Epithelial cell of proximal tubule (primary cell): ENCODE results near the gene TCF15. TPM values are rescaled to one million over a fixed set of nuclear protein-coding genes. Genes with fewer than 3 reads are reported as not detected.

Source experiments
- DNase-seq: peaks from one replicate; pipeline ENCODE4 v3.0.0-alpha.2; 2011; ENCODE audit warnings: low read depth
- H3K4me3 ChIP-seq: 2 replicates; pipeline ENCODE4 v1.5.1; 2011; ENCODE audit warnings: low read depth, mild to moderate bottlenecking, low read length
- total RNA-seq: library from RNA; depleted of rRNA; stranded (reverse); fragments of >200 nt; gene quantifications from 2 replicates; pipeline ENCODE4 v1.2.3, GENCODE V29; 2015
- TF ChIP-seq, protein P1 (sequence below): conservative IDR thresholded peaks from 2 replicates; pipeline ENCODE4 v1.5.1; 2012; ENCODE audit warnings: low read depth, mild to moderate bottlenecking, low read length

TCF15 gene
- total RNA-seq, 1 donor from 2014 or later, result 4.0 TPM

DNA sequence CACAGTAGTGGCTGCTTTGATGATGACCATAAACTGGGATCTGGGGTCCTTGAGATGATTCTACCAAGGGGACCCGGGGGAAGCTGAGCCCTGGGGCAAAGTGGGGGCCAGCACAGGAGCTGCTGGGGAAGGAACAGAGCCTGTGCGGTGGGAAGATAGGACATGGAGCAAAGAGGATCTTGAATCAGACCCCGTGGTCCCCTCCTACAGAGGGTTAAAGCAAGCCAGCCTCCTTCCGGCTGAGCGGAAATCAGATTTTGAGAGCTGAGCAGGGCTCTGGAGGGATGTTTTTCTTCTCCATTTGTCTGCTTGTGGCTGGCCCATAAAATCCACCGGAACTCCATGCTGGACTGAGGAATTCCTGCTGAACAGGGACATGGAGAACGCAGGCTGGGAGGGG is 10.1 kb upstream of the TCF15 start:
- no peak overlapping the region for H3K4me3 ChIP-seq
- DNase-seq, result no peak
- TF ChIP-seq, protein P1, sequence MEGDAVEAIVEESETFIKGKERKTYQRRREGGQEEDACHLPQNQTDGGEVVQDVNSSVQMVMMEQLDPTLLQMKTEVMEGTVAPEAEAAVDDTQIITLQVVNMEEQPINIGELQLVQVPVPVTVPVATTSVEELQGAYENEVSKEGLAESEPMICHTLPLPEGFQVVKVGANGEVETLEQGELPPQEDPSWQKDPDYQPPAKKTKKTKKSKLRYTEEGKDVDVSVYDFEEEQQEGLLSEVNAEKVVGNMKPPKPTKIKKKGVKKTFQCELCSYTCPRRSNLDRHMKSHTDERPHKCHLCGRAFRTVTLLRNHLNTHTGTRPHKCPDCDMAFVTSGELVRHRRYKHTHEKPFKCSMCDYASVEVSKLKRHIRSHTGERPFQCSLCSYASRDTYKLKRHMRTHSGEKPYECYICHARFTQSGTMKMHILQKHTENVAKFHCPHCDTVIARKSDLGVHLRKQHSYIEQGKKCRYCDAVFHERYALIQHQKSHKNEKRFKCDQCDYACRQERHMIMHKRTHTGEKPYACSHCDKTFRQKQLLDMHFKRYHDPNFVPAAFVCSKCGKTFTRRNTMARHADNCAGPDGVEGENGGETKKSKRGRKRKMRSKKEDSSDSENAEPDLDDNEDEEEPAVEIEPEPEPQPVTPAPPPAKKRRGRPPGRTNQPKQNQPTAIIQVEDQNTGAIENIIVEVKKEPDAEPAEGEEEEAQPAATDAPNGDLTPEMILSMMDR, result no peak

DNA sequence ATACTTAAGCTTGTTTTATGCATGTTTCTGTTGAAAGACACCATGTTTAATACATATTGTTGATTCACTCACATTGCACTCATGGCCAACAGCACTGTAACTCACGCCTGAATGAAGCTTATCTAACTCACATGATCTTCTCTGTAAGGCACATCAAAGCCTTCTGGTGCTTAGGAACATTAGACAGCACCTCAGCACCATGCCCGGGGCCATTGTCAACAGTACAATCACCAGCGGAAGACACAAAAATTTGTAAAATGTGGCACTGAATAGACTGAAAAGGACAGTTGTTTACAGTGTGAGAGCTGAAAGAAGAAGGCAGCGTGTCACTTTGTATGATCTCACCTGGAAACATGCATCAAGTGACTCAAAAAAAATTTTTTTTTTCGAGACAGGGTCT is 8.9 kb upstream of the TCF15 start:
- TF ChIP-seq, protein P1, result no peak
- DNase-seq, result no peak
- no peak overlapping the region for H3K4me3 ChIP-seq

DNA sequence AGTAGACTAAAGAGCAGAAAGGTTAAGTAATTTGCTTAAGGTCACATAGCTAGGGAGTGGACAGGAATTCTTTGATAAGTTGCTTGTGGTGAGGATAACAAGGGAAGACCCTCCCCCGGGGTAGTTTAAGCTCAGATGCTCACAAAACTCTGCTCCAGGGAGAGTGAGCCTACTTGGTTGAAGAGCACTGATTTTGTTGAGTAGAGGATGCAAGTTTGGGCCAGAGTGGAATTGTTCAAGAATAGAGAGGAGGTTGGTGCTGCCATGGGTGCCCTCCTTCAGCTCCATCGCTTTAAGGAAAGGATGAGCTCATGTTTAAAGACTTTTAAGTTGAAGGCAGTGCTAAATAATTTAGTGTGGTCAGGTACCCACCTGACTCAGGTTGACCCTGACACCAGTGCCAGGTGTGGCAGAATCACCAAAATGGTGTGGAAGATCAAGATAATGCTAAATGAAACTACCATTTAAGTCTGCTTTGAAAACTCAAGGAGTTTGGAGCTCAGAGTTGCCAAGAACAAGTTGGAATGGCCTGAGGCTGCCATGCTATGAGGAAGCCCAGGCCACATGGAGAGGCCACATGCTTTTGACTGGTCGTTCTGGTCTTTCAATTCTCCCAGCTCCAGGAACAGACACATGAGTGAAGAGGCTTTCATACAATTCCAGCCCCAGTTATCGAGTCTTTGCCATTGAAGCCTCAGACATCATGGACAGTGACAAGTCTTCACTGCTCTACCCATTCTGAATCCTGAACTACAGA is 8.0 kb upstream of the TCF15 start:
- TF ChIP-seq, protein P1, result no peak
- DNase-seq, result no peak
- H3K4me3 ChIP-seq, result no peak overlapping the region

DNA sequence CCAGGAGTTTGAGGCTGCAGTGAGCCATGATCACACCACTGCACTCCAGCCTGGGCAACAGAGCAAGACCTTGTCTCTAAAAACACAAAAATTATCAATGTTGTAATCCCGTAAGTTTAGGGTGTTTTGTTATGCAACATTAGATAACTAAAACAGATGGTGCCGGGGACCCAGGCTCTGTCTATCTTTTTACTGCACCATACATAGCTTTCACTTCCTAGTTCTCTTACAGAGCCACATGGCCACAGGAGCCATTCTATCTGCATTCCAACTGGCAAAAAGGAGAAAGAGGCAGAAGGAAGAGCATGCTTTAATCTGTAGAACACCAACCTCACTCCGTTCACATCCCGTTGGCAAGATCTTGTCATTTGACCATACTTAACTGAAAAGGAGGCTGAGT is 5.4 kb upstream of the TCF15 start:
- TF ChIP-seq, protein P1, result no peak
- H3K4me3 ChIP-seq, result no peak overlapping the region
- no peak for DNase-seq

DNA sequence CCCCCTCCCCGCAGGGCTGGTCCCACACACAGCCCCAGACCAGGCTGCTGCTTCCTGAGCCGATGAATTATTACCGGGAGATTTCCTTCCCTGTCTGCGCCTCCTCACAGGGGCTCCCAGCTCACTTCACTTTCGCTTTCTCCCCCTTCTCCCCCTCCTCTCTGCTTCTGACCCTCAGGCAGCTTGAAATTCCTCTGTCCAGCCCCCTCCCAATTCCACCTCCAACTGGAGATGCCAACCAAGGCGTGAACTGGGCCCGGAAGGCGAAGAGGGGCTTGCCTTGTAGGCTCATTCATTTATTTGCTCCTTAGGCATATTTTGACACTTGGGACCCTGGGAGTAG is 1.7 kb upstream of the TCF15 start:
- H3K4me3 ChIP-seq, result no peak overlapping the region
- DNase-seq, result no peak
- TF ChIP-seq, protein P1, result no peak

DNA sequence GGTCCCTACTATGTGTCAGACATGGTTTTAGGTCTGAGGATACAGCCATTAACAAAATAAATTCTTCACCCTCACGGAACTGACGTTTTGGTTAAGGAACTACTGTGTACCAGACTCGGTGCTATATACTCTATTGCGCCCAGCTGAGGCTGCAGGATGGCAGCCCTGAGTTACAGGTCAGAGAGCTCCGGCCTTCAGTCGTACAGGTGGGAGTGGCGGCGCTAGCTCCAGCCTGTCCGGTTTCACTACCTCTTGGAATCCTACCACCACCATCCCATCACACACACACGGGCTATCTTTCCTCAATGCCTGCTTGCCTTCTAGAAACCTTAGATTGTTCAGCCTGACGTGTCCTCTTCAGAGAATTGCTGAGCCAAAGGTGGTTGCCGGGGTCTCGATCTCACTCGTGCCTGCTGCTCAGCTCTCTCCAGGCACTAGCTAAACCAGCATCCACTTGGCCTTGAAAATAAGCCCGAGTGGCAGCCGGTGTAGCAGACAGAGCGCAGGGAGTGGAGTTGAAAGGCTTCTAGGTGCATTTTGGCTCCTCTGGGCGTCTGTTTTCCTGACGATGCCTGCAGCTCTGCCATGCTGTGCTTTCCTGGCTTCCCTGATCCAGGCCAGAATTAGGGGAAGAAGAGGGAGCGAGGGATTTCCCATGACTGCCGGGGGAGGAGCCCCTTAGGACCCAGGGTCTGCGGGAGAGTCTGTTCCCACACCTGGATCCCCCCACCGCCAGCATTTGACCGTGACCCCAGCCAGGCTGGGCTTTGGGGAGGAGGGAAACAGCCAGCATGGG is 1.1 kb upstream of the TCF15 start:
- DNase-seq, result no peak
- H3K4me3 ChIP-seq, result no peak overlapping the region
- TF ChIP-seq, protein P1, result no peak
